GF-D8 (cell line): ENCODE data around the gene CFAP46.
"Not testable (repeated sequence)": the region's sequence is repeated elsewhere in the genome, so short reads cannot be mapped to it uniquely, and the experiment has no call there.

Experiments used
- DNase-seq: peaks from one replicate; lab custom pipeline; 2025; lab: John Stamatoyannopoulos, UW

The CFAP46 gene

GRCh38 chr10:132843276-132843675 is 99.1 kb downstream of the CFAP46 start:
- not testable (repeated sequence) for DNase-seq

DNA sequence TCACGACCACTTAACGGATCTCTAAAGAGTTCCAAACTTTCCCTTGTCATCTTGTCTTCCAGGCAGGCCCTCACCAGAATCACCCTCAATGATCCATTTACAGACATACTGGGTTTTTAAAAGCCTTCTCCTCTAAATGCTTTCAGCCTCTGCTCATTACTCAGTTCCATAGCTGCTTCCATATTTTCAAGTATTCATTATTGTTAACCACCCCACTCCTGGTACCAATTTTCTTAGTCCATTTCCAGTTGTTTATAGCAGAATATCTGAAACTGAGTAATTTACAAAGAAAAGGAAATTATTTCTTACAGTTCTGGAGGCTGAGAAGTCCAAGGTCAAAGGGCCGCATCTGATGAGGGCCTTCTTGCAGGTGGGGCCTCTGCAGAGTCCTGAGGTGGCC is 100.0 kb downstream of the CFAP46 start:
- DNase-seq, result no peak

DNA sequence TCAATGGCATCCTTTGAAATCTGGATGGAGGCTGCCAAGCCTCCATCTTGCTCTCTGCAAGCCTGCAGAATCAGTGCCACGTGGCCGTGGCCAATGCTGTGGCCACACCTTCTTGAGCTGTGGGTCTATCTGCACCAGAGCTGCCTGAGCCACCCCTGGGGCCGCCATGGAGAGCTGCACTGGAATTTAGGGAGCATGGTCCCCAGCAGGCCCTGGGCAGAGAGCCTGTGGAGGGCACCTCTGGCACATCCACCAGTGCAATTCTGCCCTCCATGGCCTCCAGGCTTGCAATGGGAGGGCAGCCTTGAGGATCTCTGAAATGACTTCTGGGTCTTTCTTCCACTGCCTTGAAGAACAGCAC is 100.8 kb downstream of the CFAP46 start:
- no peak for DNase-seq

GRCh38 chr10:132840698-132841614 is 101.4 kb downstream of the CFAP46 start:
- no peak for DNase-seq

GRCh38 chr10:132839061-132839460 is 103.3 kb downstream of the CFAP46 start:
- DNase-seq, result no peak

GRCh38 chr10:132838346-132838970 is 103.9 kb downstream of the CFAP46 start:
- no peak for DNase-seq

- DNase-seq, result no peak
Observed at GRCh38 chr10:132837905-132838304, 104.5 kb downstream of the CFAP46 start.

DNA sequence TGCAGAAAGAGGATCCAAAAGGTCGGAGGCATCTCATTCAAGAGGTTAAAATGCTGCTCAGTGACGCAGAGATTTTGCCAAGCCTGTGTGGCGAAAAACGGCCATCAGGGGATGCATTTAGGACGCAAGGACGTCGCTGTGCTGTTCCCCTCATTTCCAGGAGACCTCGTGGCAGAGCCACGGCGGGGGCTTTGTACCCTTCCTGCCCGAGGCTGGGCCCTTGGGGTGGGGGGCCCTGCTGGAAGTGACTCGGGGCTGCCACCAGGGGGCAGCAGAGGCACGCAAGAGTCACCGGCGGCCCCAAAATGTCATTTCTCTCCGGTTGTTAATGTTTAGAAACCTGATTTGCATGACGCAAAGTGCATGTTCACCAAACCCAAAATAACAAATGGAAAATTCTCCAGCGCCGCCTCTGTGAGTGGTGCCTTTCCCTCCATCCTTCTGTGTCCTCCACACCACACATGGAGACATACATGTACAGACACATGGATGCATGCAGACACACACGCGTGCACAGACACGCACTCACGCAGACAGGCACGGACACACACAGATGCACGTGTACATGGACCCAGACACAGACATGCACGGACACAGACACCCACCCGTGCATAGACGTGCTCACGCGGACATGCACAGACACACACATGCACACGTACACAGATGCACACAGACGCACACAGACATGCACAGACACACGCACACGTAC is 105.4 kb downstream of the CFAP46 start:
- DNase-seq, result no peak

DNA sequence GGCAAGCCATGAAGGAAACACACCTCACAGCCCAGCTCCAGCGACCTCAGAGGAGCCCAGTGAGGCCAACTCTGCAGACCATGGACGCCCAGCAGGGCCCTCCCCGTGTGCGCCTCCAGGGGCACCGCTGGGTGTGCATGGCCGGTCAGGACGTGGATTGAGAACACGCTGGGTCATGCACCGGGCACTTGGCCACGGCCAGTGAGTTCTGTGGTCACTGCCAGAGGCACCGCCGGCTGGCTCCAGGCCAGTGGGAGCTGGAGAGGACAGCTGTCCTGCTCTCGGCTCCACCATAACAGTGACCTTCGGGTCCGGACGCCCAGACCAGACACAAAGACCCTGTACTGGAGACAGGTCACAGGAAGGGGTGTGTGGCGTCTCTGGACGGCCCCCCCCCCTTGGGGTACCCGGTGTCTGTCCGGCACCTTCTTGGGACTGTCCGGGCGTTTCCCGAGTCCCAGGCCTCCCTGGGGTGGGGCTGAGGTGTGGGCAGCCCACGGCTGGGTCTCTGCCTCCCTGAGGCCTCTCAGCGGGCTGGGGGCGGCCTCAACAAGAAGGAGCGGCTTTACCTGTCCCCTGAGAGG is 106.0 kb downstream of the CFAP46 start:
- DNase-seq, result no peak

DNA sequence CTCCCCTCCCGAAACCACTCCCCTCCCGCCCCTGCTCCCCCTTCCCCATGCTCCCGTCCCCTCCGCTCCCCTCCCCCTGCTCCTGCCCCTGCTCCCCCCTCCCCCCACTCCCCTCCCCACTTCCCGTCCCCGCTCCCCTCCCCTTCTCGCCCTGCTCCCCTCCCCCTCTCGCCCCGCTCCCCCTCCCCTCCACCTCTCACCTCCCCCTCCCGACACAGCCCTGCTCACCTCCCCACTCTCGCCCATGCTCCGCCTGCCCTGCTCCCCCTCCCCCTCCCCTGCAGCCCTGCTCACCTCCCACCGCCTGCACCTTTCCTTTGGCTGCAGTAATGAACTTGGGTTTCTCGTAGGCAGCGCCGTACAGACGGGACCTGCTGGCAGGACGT is 106.5 kb downstream of the CFAP46 start:
- no peak for DNase-seq

GRCh38 chr10:132834891-132835847 is 107.2 kb downstream of the CFAP46 start:
- no peak for DNase-seq

DNA sequence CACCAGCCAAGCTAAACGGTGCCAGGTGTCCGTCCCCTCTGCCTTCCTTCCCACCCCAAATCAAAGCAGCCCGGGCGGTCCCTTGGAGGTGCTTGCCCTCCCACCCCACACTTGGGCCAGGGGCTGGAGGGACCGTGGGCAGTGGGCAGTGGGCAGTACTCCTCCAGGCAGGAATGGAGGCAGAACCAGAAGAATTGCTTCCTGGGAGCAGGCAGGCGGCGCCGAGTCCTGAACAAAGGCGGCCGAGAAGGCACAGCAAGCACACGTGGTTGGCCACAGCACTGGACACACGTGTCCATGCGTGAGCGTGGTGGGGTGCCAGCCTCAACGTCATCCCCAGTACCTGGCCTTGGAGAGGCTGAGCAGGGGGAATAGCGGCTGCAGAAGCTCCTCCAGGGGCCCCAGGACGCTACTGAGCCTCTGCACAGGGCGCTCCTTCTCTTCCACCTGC is 108.0 kb downstream of the CFAP46 start:
- no peak for DNase-seq

GRCh38 chr10:132833421-132834111 is 108.8 kb downstream of the CFAP46 start:
- no peak for DNase-seq

- DNase-seq, result no peak
Observed at GRCh38 chr10:132832186-132832969, 110.0 kb downstream of the CFAP46 start.

GRCh38 chr10:132829403-132829802 is 113.0 kb downstream of the CFAP46 start:
- DNase-seq, result no peak

DNA sequence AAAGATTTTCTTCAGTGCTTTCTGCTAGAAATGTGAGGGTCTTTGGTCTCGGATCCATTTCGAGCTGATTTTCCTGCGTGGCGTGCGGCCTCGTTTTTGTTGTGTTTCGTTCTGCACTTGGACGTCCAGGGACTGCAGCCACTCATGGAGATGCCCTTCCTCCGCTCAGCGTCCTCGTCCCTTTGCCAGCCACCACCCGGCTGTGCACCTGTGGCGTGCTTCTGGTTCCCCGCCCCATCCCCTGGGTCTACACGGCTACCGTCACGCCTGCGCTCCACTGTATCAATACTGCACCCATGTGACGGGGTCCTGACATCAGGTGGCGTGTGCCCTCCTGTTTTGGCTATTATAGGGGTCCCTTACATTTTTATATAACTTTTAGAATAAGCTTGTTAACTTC is 113.7 kb downstream of the CFAP46 start:
- DNase-seq, result no peak

GRCh38 chr10:132827861-132828539 is 114.4 kb downstream of the CFAP46 start:
- DNase-seq, result no peak

DNA sequence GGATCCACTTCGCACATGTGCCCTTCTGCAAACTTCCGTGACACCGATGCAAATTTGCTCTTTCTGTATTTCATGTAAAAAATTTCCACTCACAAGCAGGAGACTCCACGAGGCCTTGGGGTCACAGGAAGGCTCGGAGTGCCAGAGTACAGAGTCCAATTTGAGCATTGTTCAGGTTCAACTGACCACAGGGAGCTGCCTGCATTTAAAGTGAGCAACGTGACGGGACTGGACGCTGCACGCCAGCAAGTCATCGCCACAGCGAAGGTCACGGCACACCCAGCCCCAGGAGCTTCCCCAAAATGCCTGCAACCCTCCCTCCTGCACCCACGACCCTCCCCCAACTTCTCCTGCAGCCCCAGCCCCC is 115.0 kb downstream of the CFAP46 start:
- no peak for DNase-seq
